ENCODE measurements around the gene TRPV5. TPM values are rescaled to one million over a fixed set of nuclear protein-coding genes. Genes with fewer than 3 reads are reported as not detected.

The TRPV5 gene
- polyA plus RNA-seq, 1 donor, result 0.73 TPM

- WGBS (ENCODE audit: insufficient coverage, low lambda C conversion rate), result 100% methylated on average over 1 of the region's 5 CpGs
- Histone ChIP-seq H3K27ac (ENCODE audit: low read length) (no peak overlapping the region), H3K4me1 (ENCODE audit: control insufficient read depth, insufficient read depth, low read length) (peaks cover 24% of the 10 kb centered on the region), H3K36me3 (ENCODE audit: control insufficient read depth, insufficient read depth, low read length) (no peaks in the 10 kb centered on the region), H3K27me3 (ENCODE audit: control insufficient read depth, insufficient read depth, low read length) (no peaks in the 10 kb centered on the region), H3K9me3 (ENCODE audit: control insufficient read depth, low read depth, low read length) (no peaks in the 10 kb centered on the region), H3K4me3 (ENCODE audit: low read length) (peak overlapping the region; percentile 41)
- no peak for DNase-seq
Observed at GRCh38 chr7:142960955-142961512, 27.5 kb upstream of the TRPV5 start.

GRCh38 chr7:142959202-142959601 is 25.7 kb upstream of the TRPV5 start:
- peaks cover 1% of the 10 kb centered on the region for H3K36me3 ChIP-seq (ENCODE audit: control insufficient read depth, insufficient read depth, low read length)
- peaks cover 29% of the 10 kb centered on the region for H3K4me1 ChIP-seq (ENCODE audit: control insufficient read depth, insufficient read depth, low read length)
- H3K4me3 ChIP-seq (ENCODE audit: low read length), result no peak overlapping the region
- no peak for DNase-seq
- no peaks in the 10 kb centered on the region for H3K9me3 ChIP-seq (ENCODE audit: control insufficient read depth, low read depth, low read length)
- H3K27ac ChIP-seq (ENCODE audit: low read length), result no peak overlapping the region
- H3K27me3 ChIP-seq (ENCODE audit: control insufficient read depth, insufficient read depth, low read length), result no peaks in the 10 kb centered on the region

GRCh38 chr7:142957723-142958122 is 24.2 kb upstream of the TRPV5 start:
- peak; percentile 32 to 47 for DNase-seq
- no peak overlapping the region for H3K4me3 ChIP-seq (ENCODE audit: low read length)
- peak overlapping the region; percentile 64 for H3K27ac ChIP-seq (ENCODE audit: low read length)
- H3K4me1 ChIP-seq (ENCODE audit: control insufficient read depth, insufficient read depth, low read length), result peaks cover 29% of the 10 kb centered on the region
- peaks cover 13% of the 10 kb centered on the region for H3K36me3 ChIP-seq (ENCODE audit: control insufficient read depth, insufficient read depth, low read length)
- no CpG with 5 or more reads among the region's 8 CpGs for WGBS (ENCODE audit: insufficient coverage, low lambda C conversion rate)
- no peaks in the 10 kb centered on the region for H3K27me3 ChIP-seq (ENCODE audit: control insufficient read depth, insufficient read depth, low read length)
- no peaks in the 10 kb centered on the region for H3K9me3 ChIP-seq (ENCODE audit: control insufficient read depth, low read depth, low read length)

- DNase-seq, result peak; percentile 92 to 95
- WGBS (ENCODE audit: insufficient coverage, low lambda C conversion rate), result no CpG with 5 or more reads among the region's 3 CpGs
- Histone ChIP-seq H3K27ac (ENCODE audit: low read length) (peak overlapping the region; percentile 82), H3K36me3 (ENCODE audit: control insufficient read depth, insufficient read depth, low read length) (peaks cover 13% of the 10 kb centered on the region), H3K4me3 (ENCODE audit: low read length) (no peak overlapping the region), H3K27me3 (ENCODE audit: control insufficient read depth, insufficient read depth, low read length) (no peaks in the 10 kb centered on the region), H3K4me1 (ENCODE audit: control insufficient read depth, insufficient read depth, low read length) (peaks cover 26% of the 10 kb centered on the region), H3K9me3 (ENCODE audit: control insufficient read depth, low read depth, low read length) (no peaks in the 10 kb centered on the region)
Observed at GRCh38 chr7:142956951-142957623, 23.5 kb upstream of the TRPV5 start.

- H3K4me3 ChIP-seq (ENCODE audit: low read length), result no peak overlapping the region
- no peaks in the 10 kb centered on the region for H3K27me3 ChIP-seq (ENCODE audit: control insufficient read depth, insufficient read depth, low read length)
- peaks cover 23% of the 10 kb centered on the region for H3K4me1 ChIP-seq (ENCODE audit: control insufficient read depth, insufficient read depth, low read length)
- no peak overlapping the region for H3K27ac ChIP-seq (ENCODE audit: low read length)
- H3K36me3 ChIP-seq (ENCODE audit: control insufficient read depth, insufficient read depth, low read length), result peaks cover 13% of the 10 kb centered on the region
- DNase-seq, result no peak
- no peaks in the 10 kb centered on the region for H3K9me3 ChIP-seq (ENCODE audit: control insufficient read depth, low read depth, low read length)
Observed at GRCh38 chr7:142954680-142955268, 21.2 kb upstream of the TRPV5 start.

GRCh38 chr7:142950235-142950634 is 16.7 kb upstream of the TRPV5 start:
- no peak overlapping the region for H3K4me3 ChIP-seq (ENCODE audit: low read length)
- no peaks in the 10 kb centered on the region for H3K27me3 ChIP-seq (ENCODE audit: control insufficient read depth, insufficient read depth, low read length)
- H3K4me1 ChIP-seq (ENCODE audit: control insufficient read depth, insufficient read depth, low read length), result no peaks in the 10 kb centered on the region
- DNase-seq, result no peak
- H3K9me3 ChIP-seq (ENCODE audit: control insufficient read depth, low read depth, low read length), result no peaks in the 10 kb centered on the region
- peaks cover 13% of the 10 kb centered on the region for H3K36me3 ChIP-seq (ENCODE audit: control insufficient read depth, insufficient read depth, low read length)
- H3K27ac ChIP-seq (ENCODE audit: low read length), result no peak overlapping the region

- no peaks in the 10 kb centered on the region for H3K9me3 ChIP-seq (ENCODE audit: control insufficient read depth, low read depth, low read length)
- WGBS (ENCODE audit: insufficient coverage, low lambda C conversion rate), result no CpG with 5 or more reads among the region's 4 CpGs
- no peaks in the 10 kb centered on the region for H3K4me1 ChIP-seq (ENCODE audit: control insufficient read depth, insufficient read depth, low read length)
- H3K36me3 ChIP-seq (ENCODE audit: control insufficient read depth, insufficient read depth, low read length), result peaks cover 6% of the 10 kb centered on the region
- H3K27ac ChIP-seq (ENCODE audit: low read length), result no peak overlapping the region
- no peaks in the 10 kb centered on the region for H3K27me3 ChIP-seq (ENCODE audit: control insufficient read depth, insufficient read depth, low read length)
- DNase-seq, result no peak
- no peak overlapping the region for H3K4me3 ChIP-seq (ENCODE audit: low read length)
Observed at GRCh38 chr7:142948603-142949002, 15.1 kb upstream of the TRPV5 start.

- no CpG with 5 or more reads among the region's 3 CpGs for WGBS (ENCODE audit: insufficient coverage, low lambda C conversion rate)
- H3K9me3 ChIP-seq (ENCODE audit: control insufficient read depth, low read depth, low read length), result no peaks in the 10 kb centered on the region
Observed at GRCh38 chr7:142945001-142945400, 11.5 kb upstream of the TRPV5 start.

GRCh38 chr7:142943706-142944268 is 10.2 kb upstream of the TRPV5 start:
- Histone ChIP-seq H3K36me3 (ENCODE audit: control insufficient read depth, insufficient read depth, low read length) (peaks cover 3% of the 10 kb centered on the region), H3K9me3 (ENCODE audit: control insufficient read depth, low read depth, low read length) (no peaks in the 10 kb centered on the region)
- no peak for DNase-seq

More at GRCh38 chr7:142945001-142945400, 11.5 kb upstream of the TRPV5 start:
- DNase-seq, result no peak
- peaks cover 3% of the 10 kb centered on the region for H3K36me3 ChIP-seq (ENCODE audit: control insufficient read depth, insufficient read depth, low read length)
- H3K27me3 ChIP-seq (ENCODE audit: control insufficient read depth, insufficient read depth, low read length), result no peaks in the 10 kb centered on the region
- no peak overlapping the region for H3K27ac ChIP-seq (ENCODE audit: low read length)
- H3K4me1 ChIP-seq (ENCODE audit: control insufficient read depth, insufficient read depth, low read length), result no peaks in the 10 kb centered on the region
- no peak overlapping the region for H3K4me3 ChIP-seq (ENCODE audit: low read length)

GRCh38 chr7:142942746-142943145 is 9.2 kb upstream of the TRPV5 start:
- Histone ChIP-seq H3K4me1 (ENCODE audit: control insufficient read depth, insufficient read depth, low read length) (no peaks in the 10 kb centered on the region), H3K9me3 (ENCODE audit: control insufficient read depth, low read depth, low read length) (no peaks in the 10 kb centered on the region), H3K27ac (ENCODE audit: low read length) (no peak overlapping the region), H3K27me3 (ENCODE audit: control insufficient read depth, insufficient read depth, low read length) (no peaks in the 10 kb centered on the region), H3K4me3 (ENCODE audit: low read length) (no peak overlapping the region), H3K36me3 (ENCODE audit: control insufficient read depth, insufficient read depth, low read length) (peaks cover 3% of the 10 kb centered on the region)
- no peak for DNase-seq
- no CpG with 5 or more reads among the region's 6 CpGs for WGBS (ENCODE audit: insufficient coverage, low lambda C conversion rate)

More at GRCh38 chr7:142943706-142944268, 10.2 kb upstream of the TRPV5 start:
- Histone ChIP-seq H3K27me3 (ENCODE audit: control insufficient read depth, insufficient read depth, low read length) (no peaks in the 10 kb centered on the region), H3K27ac (ENCODE audit: low read length) (no peak overlapping the region), H3K4me3 (ENCODE audit: low read length) (no peak overlapping the region), H3K4me1 (ENCODE audit: control insufficient read depth, insufficient read depth, low read length) (no peaks in the 10 kb centered on the region)
- WGBS (ENCODE audit: insufficient coverage, low lambda C conversion rate), result 80% methylated on average over 2 of the region's 7 CpGs
